Cardiac muscle cell (in vitro differentiated cells and primary cell): ENCODE measurements around the gene AIFM3. TPM values are rescaled to one million over a fixed set of nuclear protein-coding genes. Genes with fewer than 3 reads are reported as not detected.
A peak's percentile ranks its signal among the peaks of the same experiment; 100 is the strongest.

Experiments used
- DNase-seq, 2 donors: peaks; one replicate each; pipeline versions ENCODE4 v3.0.0 to v3.0.0-alpha.2; 2010 to 2017; ENCODE audit warnings: low read depth in 1 of 2, low spot score in 1 of 2
- H3K27ac ChIP-seq: fragments of 200-600 bp; sonication (generic); 2 replicates; pipeline ENCODE4 v1.5.1; 2016
- H3K27me3 ChIP-seq: fragments of 200-600 bp; sonication (generic); 2 replicates; pipeline ENCODE4 v1.6.0; 2016; ENCODE audit warnings: control low read depth
- H3K36me3 ChIP-seq: fragments of 200-600 bp; sonication (generic); 2 replicates; pipeline ENCODE4 v1.5.1; 2016; ENCODE audit warnings: control low read depth
- H3K4me1 ChIP-seq: fragments of 200-600 bp; sonication (generic); 2 replicates; pipeline ENCODE4 v1.8.1; 2017; ENCODE audit warnings: low read depth, mild to moderate bottlenecking, mixed run types
- H3K4me3 ChIP-seq: fragments of 200-600 bp; sonication (generic); 2 replicates; pipeline ENCODE4 v1.5.1; 2016; ENCODE audit warnings: mild to moderate bottlenecking
- H3K9me3 ChIP-seq: fragments of 200-600 bp; sonication (generic); 2 replicates; pipeline ENCODE4 v1.5.1; 2017; ENCODE audit warnings: low read depth, mild to moderate bottlenecking, control low read depth
- CTCF ChIP-seq: IDR thresholded peaks from 2 replicates; pipeline ENCODE4 v1.5.1; 2012; ENCODE audit warnings: low read depth, mild to moderate bottlenecking, low read length
- polyA plus RNA-seq: library from polyadenylated mRNA; unstranded; fragments of >200 nt; fragmentation: Nextera tagmentation; extraction: Ambion mirVana; gene quantifications from 2 replicates; pipeline ENCODE4 v1.2.1, GENCODE V29; 2016
- total RNA-seq: library from RNA; depleted of rRNA; stranded (reverse); fragments of >200 nt; gene quantifications from 2 replicates; pipeline ENCODE4 v1.2.3, GENCODE V29; 2016

The AIFM3 gene
- total and polyA plus RNA-seq, 2 experiments from 2014 or later: 0.67 to 4.8 TPM

- Histone ChIP-seq H3K9me3 (no peaks in the 10 kb centered on the region), H3K4me1 (peaks cover 18% of the 10 kb centered on the region), H3K36me3 (no peaks in the 10 kb centered on the region), H3K27ac (peak within 1 kb of the TSS; percentile 96), H3K27me3 (no peaks in the 10 kb centered on the region), H3K4me3 (peak within 1 kb of the TSS; percentile 42)
- DNase-seq: peak; percentile 78 to 86
- TF ChIP-seq CTCF: no peak
Measured at GRCh38 chr22:21014726-21015465, 47.8 kb downstream of the AIFM3 start, which contains the start of gene P2RX6. Gene P2RX6, plus strand, starts transcription at chr22:21015165. Its CDS starts 10 bp downstream, at chr22:21015175.

- Histone ChIP-seq H3K4me1 (peaks cover 18% of the 10 kb centered on the region), H3K27ac (peak overlapping the region; percentile 96), H3K36me3 (no peaks in the 10 kb centered on the region), H3K27me3 (no peaks in the 10 kb centered on the region), H3K4me3 (no peak overlapping the region), H3K9me3 (no peaks in the 10 kb centered on the region)
- DNase-seq: no peak
- no peak for TF ChIP-seq CTCF
Measured at GRCh38 chr22:21015466-21016006, 48.5 kb downstream of the AIFM3 start.

GRCh38 chr22:21016644-21017420 is 49.8 kb downstream of the AIFM3 start:
- H3K27ac ChIP-seq: peak overlapping the region; percentile 52

GRCh38 chr22:21018314-21018713 is 51.3 kb downstream of the AIFM3 start:
- H3K36me3 ChIP-seq: no peaks in the 10 kb centered on the region
- TF ChIP-seq CTCF: no peak
- H3K9me3 ChIP-seq: no peaks in the 10 kb centered on the region
- H3K4me3 ChIP-seq: no peak overlapping the region
- DNase-seq: no peak
- H3K27ac ChIP-seq: no peak overlapping the region
- no peaks in the 10 kb centered on the region for H3K27me3 ChIP-seq
- H3K4me1 ChIP-seq: peaks cover 11% of the 10 kb centered on the region

More at GRCh38 chr22:21016644-21017420, 49.8 kb downstream of the AIFM3 start:
- Histone ChIP-seq H3K9me3 (no peaks in the 10 kb centered on the region), H3K4me1 (peaks cover 18% of the 10 kb centered on the region), H3K27me3 (no peaks in the 10 kb centered on the region), H3K4me3 (no peak overlapping the region), H3K36me3 (no peaks in the 10 kb centered on the region)
- DNase-seq: no peak
- no peak for TF ChIP-seq CTCF

- Histone ChIP-seq H3K4me1 (peaks cover 3% of the 10 kb centered on the region), H3K27ac (no peak overlapping the region), H3K4me3 (no peak overlapping the region), H3K36me3 (no peaks in the 10 kb centered on the region), H3K9me3 (no peaks in the 10 kb centered on the region), H3K27me3 (no peaks in the 10 kb centered on the region)
- DNase-seq: peak; percentile 29
- TF ChIP-seq CTCF: peak; percentile 51
Measured at GRCh38 chr22:21020802-21021429, 53.9 kb downstream of the AIFM3 start.
